HCT116 (cell line): ENCODE data around the gene SPDL1. TPM values are rescaled to one million over a fixed set of nuclear protein-coding genes. Genes with fewer than 3 reads are reported as not detected.

Experiments
- ATAC-seq: fragments of 200-7000 bp; cut with Tn5 transposase; 2 replicates; pipeline ENCODE4 v1.9.1; 2020; ENCODE audit warnings: mild to moderate bottlenecking, moderate library complexity
- BruUV-seq: library from RNA; stranded (reverse); fragments of 400-500 nt; replicated peaks from 2 replicates; lab custom pipeline; 2021; lab: Mats Ljungman, UMichigan
- CTCF ChIA-PET: fragments of 300-600 bp; sonication (Branson Sonifier 250); formaldehyde crosslinking; loops from one replicate; lab custom pipeline; 2021; ENCODE audit warnings: antibody characterized with exemption; lab: Charles Lee
- POLR2A ChIA-PET: fragments of 300-600, 350-600 bp; sonication (Branson Sonifier 250); formaldehyde crosslinking; loops from one replicate; lab custom pipeline; 2021; ENCODE audit warnings: antibody characterized with exemption; lab: Charles Lee
- RAD21 ChIA-PET, 2 experiments: fragments of 300-600 bp; sonication (Branson Sonifier 250); formaldehyde crosslinking; loops; one replicate each; lab custom pipeline; 2023; ENCODE audit warnings: low total read pairs in 2 of 2; ENCODE audit not compliant: uncharacterized antibody in 2 of 2, unreplicated experiment in 2 of 2, low non-redundant PET in 1 of 2; lab: Charles Lee
- DNase-seq: peaks from one replicate; pipeline ENCODE4 v3.0.0-alpha.2; 2010; ENCODE audit warnings: low read depth, low spot score
- H2AFZ ChIP-seq: fragments of 200-600 bp; shearing (Covaris generic), sonication (generic); 2 replicates; pipeline ENCODE4 v1.6.1; 2017; ENCODE audit warnings: low read depth, mixed run types, mixed read lengths, antibody characterized with exemption, low read length; ENCODE audit not compliant: poor library complexity, severe bottlenecking
- H3K27ac ChIP-seq: 2 replicates; pipeline ENCODE4 v1.5.1; 2012; ENCODE audit warnings: low read depth, low read length
- H3K27me3 ChIP-seq: fragments of 200-600 bp; sonication (generic); 2 replicates; pipeline ENCODE4 v1.6.1; 2016; ENCODE audit warnings: mixed run types, low read length, mixed read lengths; ENCODE audit not compliant: insufficient read depth
- H3K36me3 ChIP-seq, 2 experiments: fragments of 200-500 bp in 1 of 2; fragments of 200-600 bp in 1 of 2; sonication (Bioruptor generic) in 1 of 2; sonication (generic) in 1 of 2; 2 replicates each; pipeline versions ENCODE4 v1.5.1 to v1.6.1; 2014 to 2016; ENCODE audit warnings: low read length in 2 of 2, inconsistent platforms in 1 of 2, mixed read lengths in 1 of 2, mixed run types in 1 of 2; ENCODE audit not compliant: insufficient read depth in 2 of 2, control insufficient read depth in 1 of 2
- H3K4me1 ChIP-seq, 2 experiments: fragments of 200-600 bp in 1 of 2; sonication (generic) in 1 of 2; 2 replicates each; pipeline versions ENCODE4 v1.5.1 to v1.6.1; 2012 to 2017; ENCODE audit warnings: low read length in 2 of 2, inconsistent platforms in 1 of 2, mild to moderate bottlenecking in 1 of 2, mixed read lengths in 1 of 2, mixed run types in 1 of 2, moderate library complexity in 1 of 2; ENCODE audit not compliant: insufficient read depth in 2 of 2, control insufficient read depth in 1 of 2
- H3K4me2 ChIP-seq: fragments of 200-600 bp; sonication (generic); 2 replicates; pipeline ENCODE4 v1.6.1; 2017; ENCODE audit warnings: mixed run types, low read length, mixed read lengths
- H3K4me3 ChIP-seq, 2 experiments: fragments of 200-600 bp in 1 of 2; sonication (generic) in 1 of 2; replicated peaks in 1 of 2; 2 replicates each; pipeline ENCODE4 v1.5.1; 2011 to 2016; ENCODE audit warnings: low read length in 2 of 2, control low read depth in 1 of 2, low read depth in 1 of 2, mild to moderate bottlenecking in 1 of 2, mixed read lengths in 1 of 2, mixed run types in 1 of 2
- H3K79me2 ChIP-seq: fragments of 200-600 bp; sonication (generic); 2 replicates; pipeline ENCODE4 v1.6.1; 2017; ENCODE audit warnings: mild to moderate bottlenecking, mixed run types, low read length, moderate library complexity, mixed read lengths; ENCODE audit not compliant: insufficient read depth
- H3K9ac ChIP-seq: fragments of 200-600 bp; sonication (generic); 2 replicates; pipeline ENCODE4 v1.6.1; 2016; ENCODE audit warnings: low read length, mixed read lengths
- H3K9me2 ChIP-seq: fragments of 200-600 bp; sonication (generic), shearing (Covaris generic); 2 replicates; pipeline ENCODE4 v1.6.1; 2017; ENCODE audit warnings: mixed run types, mild to moderate bottlenecking, moderate library complexity; ENCODE audit not compliant: insufficient read depth
- H3K9me3 ChIP-seq, 2 experiments: fragments of 200-500 bp in 1 of 2; fragments of 200-600 bp in 1 of 2; sonication (Bioruptor generic) in 1 of 2; sonication (generic) in 1 of 2; 2 replicates each; pipeline ENCODE4 v1.6.1; 2014 to 2017; ENCODE audit warnings: low read length in 2 of 2, mixed read lengths in 2 of 2, inconsistent platforms in 1 of 2, low read depth in 1 of 2, mild to moderate bottlenecking in 1 of 2, mixed run types in 1 of 2, moderate library complexity in 1 of 2; ENCODE audit not compliant: control insufficient read depth in 1 of 2, insufficient read depth in 1 of 2
- H4K20me1 ChIP-seq: fragments of 200-600 bp; sonication (generic), shearing (Covaris generic); 2 replicates; pipeline ENCODE4 v1.6.1; 2017; ENCODE audit warnings: mixed run types, mild to moderate bottlenecking, moderate library complexity; ENCODE audit not compliant: insufficient read depth
- CBX3 ChIP-seq: IDR thresholded peaks from 2 replicates; pipeline ENCODE4 v1.6.1; 2012; ENCODE audit warnings: low read depth
- EZH2phosphoT487 ChIP-seq: fragments of 200-600 bp; IDR thresholded peaks from 2 replicates; pipeline ENCODE4 v1.6.1; 2018; ENCODE audit warnings: antibody characterized with exemption, borderline replicate concordance
- POLR2A ChIP-seq: IDR thresholded peaks from 2 replicates; pipeline ENCODE4 v1.7.0; 2011; ENCODE audit warnings: borderline replicate concordance; ENCODE audit not compliant: insufficient read depth, insufficient read length; ENCODE audit errors: extremely low read depth
- POLR2AphosphoS5 ChIP-seq: IDR thresholded peaks from 2 replicates; pipeline ENCODE4 v1.6.1; 2011; ENCODE audit warnings: mild to moderate bottlenecking, low read depth, low read length, moderate library complexity
- SRF ChIP-seq: IDR thresholded peaks from 2 replicates; pipeline ENCODE4 v1.6.1; 2012; ENCODE audit warnings: low read depth
- TCF7L2 ChIP-seq: IDR thresholded peaks from 2 replicates; pipeline ENCODE4 v1.7.0; 2011; ENCODE audit warnings: borderline replicate concordance, inconsistent platforms; ENCODE audit not compliant: insufficient read depth, insufficient read length; ENCODE audit errors: extremely low read depth
- ZNF274 ChIP-seq: fragments of 200-500 bp; sonication (Bioruptor generic); IDR thresholded peaks from 2 replicates; pipeline ENCODE4 v1.6.1; 2014; ENCODE audit warnings: mild to moderate bottlenecking, low read depth, low read length, inconsistent platforms
- intact Hi-C: fragments of 100-400 bp; cut with micrococcal nuclease; formaldehyde crosslinking; loops from 2 replicates; pipeline ENCODE4 v1.10.0; 2022
- total RNA-seq: library from RNA; stranded (reverse); gene quantifications from one replicate; pipeline ENCODE4 v1.2.1, GENCODE V29; 2021; ENCODE audit not compliant: unreplicated experiment
- TF ChIP-seq, protein P1 (sequence below): IDR thresholded peaks from 2 replicates; pipeline ENCODE4 v1.6.1; 2012; ENCODE audit warnings: low read depth

SPDL1 gene
- total RNA-seq, 1 experiment from 2014 or later = 28.5 TPM

DNA sequence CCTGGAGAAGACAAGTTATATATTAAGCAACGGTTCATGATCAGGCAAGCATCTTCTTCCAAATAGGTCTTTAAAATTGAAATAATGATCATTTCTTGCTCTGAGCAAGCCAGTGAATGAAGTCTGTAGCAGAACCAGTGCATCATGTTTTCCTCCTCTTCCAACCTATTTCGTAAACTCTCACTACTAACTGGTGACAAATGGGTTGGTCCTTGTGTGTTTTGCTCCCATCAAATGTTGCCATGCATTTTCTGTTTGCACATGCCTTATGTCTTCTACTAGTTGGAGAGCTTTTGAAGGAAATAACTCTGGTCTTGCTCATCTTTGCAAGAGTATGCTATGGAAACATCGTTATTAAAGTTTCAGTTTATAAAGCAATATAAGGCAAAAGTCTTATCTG, 37.2 kb upstream of the SPDL1 start (continued):
- TF ChIP-seq, protein P1, sequence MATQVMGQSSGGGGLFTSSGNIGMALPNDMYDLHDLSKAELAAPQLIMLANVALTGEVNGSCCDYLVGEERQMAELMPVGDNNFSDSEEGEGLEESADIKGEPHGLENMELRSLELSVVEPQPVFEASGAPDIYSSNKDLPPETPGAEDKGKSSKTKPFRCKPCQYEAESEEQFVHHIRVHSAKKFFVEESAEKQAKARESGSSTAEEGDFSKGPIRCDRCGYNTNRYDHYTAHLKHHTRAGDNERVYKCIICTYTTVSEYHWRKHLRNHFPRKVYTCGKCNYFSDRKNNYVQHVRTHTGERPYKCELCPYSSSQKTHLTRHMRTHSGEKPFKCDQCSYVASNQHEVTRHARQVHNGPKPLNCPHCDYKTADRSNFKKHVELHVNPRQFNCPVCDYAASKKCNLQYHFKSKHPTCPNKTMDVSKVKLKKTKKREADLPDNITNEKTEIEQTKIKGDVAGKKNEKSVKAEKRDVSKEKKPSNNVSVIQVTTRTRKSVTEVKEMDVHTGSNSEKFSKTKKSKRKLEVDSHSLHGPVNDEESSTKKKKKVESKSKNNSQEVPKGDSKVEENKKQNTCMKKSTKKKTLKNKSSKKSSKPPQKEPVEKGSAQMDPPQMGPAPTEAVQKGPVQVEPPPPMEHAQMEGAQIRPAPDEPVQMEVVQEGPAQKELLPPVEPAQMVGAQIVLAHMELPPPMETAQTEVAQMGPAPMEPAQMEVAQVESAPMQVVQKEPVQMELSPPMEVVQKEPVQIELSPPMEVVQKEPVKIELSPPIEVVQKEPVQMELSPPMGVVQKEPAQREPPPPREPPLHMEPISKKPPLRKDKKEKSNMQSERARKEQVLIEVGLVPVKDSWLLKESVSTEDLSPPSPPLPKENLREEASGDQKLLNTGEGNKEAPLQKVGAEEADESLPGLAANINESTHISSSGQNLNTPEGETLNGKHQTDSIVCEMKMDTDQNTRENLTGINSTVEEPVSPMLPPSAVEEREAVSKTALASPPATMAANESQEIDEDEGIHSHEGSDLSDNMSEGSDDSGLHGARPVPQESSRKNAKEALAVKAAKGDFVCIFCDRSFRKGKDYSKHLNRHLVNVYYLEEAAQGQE = no peak
- TF ChIP-seq TCF7L2 (no peak), ZNF274 (no peak), SRF (no peak), POLR2AphosphoS5 (no peak), POLR2A (no peak), CBX3 (no peak)
- TF ChIP-seq, all 23 proteins: peak for 0

DNA sequence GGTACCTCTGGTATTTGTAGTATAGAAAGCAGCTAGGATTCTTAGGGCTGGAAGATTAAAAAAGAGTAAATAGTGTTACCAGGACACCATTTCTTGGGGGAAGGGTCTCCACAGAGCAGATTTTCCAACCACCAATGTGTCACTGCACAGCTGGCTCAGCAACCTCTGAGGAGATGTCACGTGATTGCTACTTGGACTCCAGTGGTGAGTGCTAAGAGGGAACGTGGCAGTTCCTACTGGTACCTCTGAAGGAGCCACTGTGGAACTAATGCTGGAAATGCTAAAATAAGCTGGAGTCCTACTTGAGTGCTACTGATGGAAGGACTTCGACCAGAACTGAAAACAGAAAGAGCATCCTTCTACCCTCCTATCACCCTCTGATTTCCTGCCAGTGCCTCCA, 36.1 kb upstream of the SPDL1 start:
- DNase-seq (no peak), ATAC-seq (no peak)
- no TSS peak for BruUV-seq
- Histone ChIP-seq H3K4me1 (no peaks in the 10 kb centered on the region), H4K20me1 (no peaks in the 10 kb centered on the region), H3K9ac (no peak overlapping the region), H2AFZ (no peak overlapping the region), H3K27me3 (peaks cover 12% of the 10 kb centered on the region), H3K9me2 (no peaks in the 10 kb centered on the region), H3K4me2 (no peak overlapping the region), H3K79me2 (no peaks in the 10 kb centered on the region), H3K4me3 (no peak overlapping the region), H3K27ac (no peak overlapping the region), H3K9me3 (no peaks in the 10 kb centered on the region), H3K36me3 (no peaks in the 10 kb centered on the region)
- ChIA-PET RAD21 (no interaction called here), CTCF (interaction anchor here (1.3 kb wide), 1 partner anchor 277 kb away, joined by 4 read pairs; no protein-coding TSS in a partner anchor), POLR2A (no interaction called here)
- TF ChIP-seq EZH2phosphoT487 = no peak
- intact Hi-C loops = no loop called here
